K562 (cell line): ENCODE measurements around the gene TMEM270. TPM values are rescaled to one million over a fixed set of nuclear protein-coding genes. Genes with fewer than 3 reads are reported as not detected.

Experiments
- ATF1 ChIP-seq, 2 experiments: fragments of 450-650 bp in 1 of 2; IDR thresholded peaks; 2 replicates each; pipeline ENCODE4 v1.6.1; 2016; ENCODE audit warnings: missing compliant biosample characterization in 1 of 2, missing genetic modification characterization in 1 of 2
- ATF7 ChIP-seq: fragments of 450-650 bp; IDR thresholded peaks from 2 replicates; pipeline ENCODE4 v1.7.1; 2014; ENCODE audit warnings: mild to moderate bottlenecking, moderate library complexity
- CREM ChIP-seq: IDR thresholded peaks from 2 replicates; pipeline ENCODE4 v1.6.1; 2014; ENCODE audit warnings: antibody characterized with exemption, low read depth
- E2F4 ChIP-seq: sonication (generic); formaldehyde crosslinking; IDR thresholded peaks from 2 replicates; pipeline ENCODE4 v1.8.0; 2022; ENCODE audit warnings: mild to moderate bottlenecking, low read depth, missing genetic modification reagents
- EHMT2 ChIP-seq: fragments of 450-650 bp; IDR thresholded peaks from 2 replicates; pipeline ENCODE4 v1.6.1; 2018; ENCODE audit warnings: antibody characterized with exemption
- ESRRA ChIP-seq: fragments of 450-650 bp; IDR thresholded peaks from 2 replicates; pipeline ENCODE4 v1.6.1; 2014; ENCODE audit warnings: low read depth, mild to moderate bottlenecking, moderate library complexity, borderline replicate concordance
- EWSR1 ChIP-seq: fragments of 450-650 bp; IDR thresholded peaks from 2 replicates; pipeline ENCODE4 v1.6.1; 2018; ENCODE audit warnings: borderline replicate concordance, mild to moderate bottlenecking, low read depth, moderate library complexity; ENCODE audit not compliant: partially characterized antibody
- FOXP1 ChIP-seq: sonication (generic); formaldehyde crosslinking; IDR thresholded peaks from 2 replicates; pipeline ENCODE4 v1.8.0; 2022; ENCODE audit warnings: mild to moderate bottlenecking, missing genetic modification reagents
- GTF2A2 ChIP-seq: IDR thresholded peaks from 2 replicates; pipeline ENCODE4 v1.6.1; 2016; ENCODE audit warnings: mild to moderate bottlenecking, missing genetic modification characterization, missing compliant biosample characterization
- HSF4 ChIP-seq: fragments of 250-450 bp; sonication (Bioruptor Pico); IDR thresholded peaks from 2 replicates; pipeline ENCODE4 v2.1.2; 2022; ENCODE audit warnings: mild to moderate bottlenecking, moderate library complexity, borderline replicate concordance
- JUND ChIP-seq, 2 experiments: IDR thresholded peaks; 2 replicates in 1 of 2; 3 replicates in 1 of 2; pipeline ENCODE4 v1.6.1; 2011; ENCODE audit warnings: borderline replicate concordance in 2 of 2, low read depth in 2 of 2, low read length in 2 of 2, improper control_type of control experiment in 1 of 2, missing biosample characterization in 1 of 2, missing genetic modification characterization in 1 of 2, missing genetic modification reagents in 1 of 2
- MAX ChIP-seq: sonication (generic); formaldehyde crosslinking; IDR thresholded peaks from 2 replicates; pipeline ENCODE4 v1.9.0; 2022; ENCODE audit warnings: mild to moderate bottlenecking, missing genetic modification reagents
- MIER1 ChIP-seq: fragments of 450-650 bp; IDR thresholded peaks from 2 replicates; pipeline ENCODE4 v1.6.1; 2016; ENCODE audit warnings: antibody characterized with exemption, mild to moderate bottlenecking, low read depth
- MTA1 ChIP-seq: fragments of 450-650 bp; IDR thresholded peaks from 2 replicates; pipeline ENCODE4 v1.6.1; 2017; ENCODE audit warnings: borderline replicate concordance
- NBN ChIP-seq: fragments of 450-650 bp; IDR thresholded peaks from 2 replicates; pipeline ENCODE4 v1.6.1; 2016; ENCODE audit warnings: low read depth, mild to moderate bottlenecking
- NFIC ChIP-seq: fragments of 450-650 bp; IDR thresholded peaks from 2 replicates; pipeline ENCODE4 v1.6.1; 2017; ENCODE audit warnings: mild to moderate bottlenecking, inconsistent platforms
- RB1 ChIP-seq: fragments of 450-650 bp; IDR thresholded peaks from 2 replicates; pipeline ENCODE4 v1.6.1; 2017; ENCODE audit warnings: low read depth, mild to moderate bottlenecking
- REST ChIP-seq, 2 experiments: fragments of 450-650 bp; formaldehyde crosslinking in 1 of 2; IDR thresholded peaks; 2 replicates each; pipeline versions ENCODE4 v1.4.0 to v1.6.1; 2014 to 2020; ENCODE audit warnings: mild to moderate bottlenecking in 2 of 2, borderline replicate concordance in 1 of 2, low read depth in 1 of 2
- XRCC5 ChIP-seq: fragments of 200-400 bp; formaldehyde crosslinking; IDR thresholded peaks from 2 replicates; pipeline ENCODE4 v1.6.1; 2017; ENCODE audit warnings: low read depth, mild to moderate bottlenecking, low read length
- ZNF12 ChIP-seq: sonication (generic); formaldehyde crosslinking; IDR thresholded peaks from 2 replicates; pipeline ENCODE4 v1.4.0; 2020; ENCODE audit warnings: mild to moderate bottlenecking, missing genetic modification reagents
- polyA plus RNA-seq, 8 experiments: library from polyadenylated mRNA; depleted of rRNA in 4 of 8; stranded (reverse) in 5 of 8; unstranded in 3 of 8; fragments of >200 nt; fragmentation: Nextera tagmentation in 2 of 8; fragmentation: Illumina TruSeq in 1 of 8; extraction: Ambion mirVana in 2 of 8; extraction: Trizol in 1 of 8; gene quantifications; 2 replicates each; pipeline versions ENCODE4 v1.2.1 to v1.2.3, GENCODE V29; 2011 to 2014; ENCODE audit warnings: inconsistent platforms in 1 of 8, missing spikeins in 1 of 8
- total RNA-seq, 7 experiments: library from RNA; depleted of rRNA in 6 of 7; stranded (reverse); fragments of >200 nt in 6 of 7; fragmentation: Illumina TruSeq in 2 of 7; extraction: Trizol in 2 of 7; gene quantifications; 2 replicates each; pipeline versions ENCODE4 v1.2.1 to v1.2.3, GENCODE V29; 2011 to 2021; ENCODE audit warnings: low replicate concordance in 1 of 7

The TMEM270 gene
- total and polyA plus RNA-seq, 9 of the 15 experiments (the other 6 are each of a cell fraction or from before 2014, with no cell fraction given): not detected

- TF ChIP-seq REST (IDR thresholded peaks at IDR 0.05; ENCODE audit: borderline replicate concordance): peak; percentile 95
- no peak for TF ChIP-seq REST (CRISPR knock-in tag; IDR thresholded peaks at IDR 0.05; ENCODE audit: low read depth)
- TF ChIP-seq MAX: no peak
- peak; percentile 85; the same call in 1 of the 2 replicates for TF ChIP-seq EHMT2
- 0 out of 2 replicates have a peak, but pooled peaks have one; percentile 14 for TF ChIP-seq MTA1
- TF ChIP-seq E2F4 (CRISPR knock-in tag): no peak
- TF ChIP-seq JUND (IDR thresholded peaks at IDR 0.05; ENCODE audit: borderline replicate concordance, low read depth, low read length): peak; percentile 53; the same call in 1 of the 2 replicates
- TF ChIP-seq JUND (tag; IDR thresholded peaks at IDR 0.05; ENCODE audit: borderline replicate concordance, low read depth, low read length): peak; percentile 43; the same call in 1 of the 3 replicates
- no peak for TF ChIP-seq GTF2A2
- peak; percentile 59; the same call in 1 of the 2 replicates for TF ChIP-seq CREM
- TF ChIP-seq MIER1: peak; percentile 73
- 0 out of 2 replicates have a peak, but pooled peaks have one; percentile 48 for TF ChIP-seq NBN
- TF ChIP-seq ATF7: peak; percentile 64
- 0 out of 2 replicates have a peak, but pooled peaks have one; percentile 5 for TF ChIP-seq NFIC
- peak; percentile 68; the same call in 1 of the 2 replicates for TF ChIP-seq XRCC5
- TF ChIP-seq ZNF12 (CRISPR knock-in tag): 0 out of 2 replicates have a peak, but pooled peaks have one; percentile 45
- peak; percentile 24; the same call in 1 of the 2 replicates for TF ChIP-seq ESRRA
- no peak for TF ChIP-seq HSF4 (CRISPR knock-in tag)
- no peak for TF ChIP-seq EWSR1
- no peak for TF ChIP-seq ATF1 (CRISPR knock-in tag; IDR thresholded peaks at IDR 0.05)
- 0 out of 2 replicates have a peak, but pooled peaks have one; percentile 11 for TF ChIP-seq ATF1 (tag; IDR thresholded peaks at IDR 0.05)
- no peak for TF ChIP-seq FOXP1
- peak; percentile 83 for TF ChIP-seq RB1
These were observed 49.2 kb upstream of the TMEM270 start (continued) for GRCh38 chr7:73811760-73812168.
